Ascending aorta (tissue), 2 donors: Measurements from ENCODE around the gene TNNC2. TPM values are rescaled to one million over a fixed set of nuclear protein-coding genes. Genes with fewer than 3 reads are reported as not detected.

Source experiments
- DNase-seq, 2 donors: peaks; one replicate each; pipeline ENCODE4 v3.0.0-alpha.2; 2019; ENCODE audit warnings: low spot score in 2 of 2
- H3K27ac ChIP-seq, 2 donors: fragments of 200-600 bp; sonication (generic); one replicate each; pipeline ENCODE4 v1.5.1; 2016 to 2017; ENCODE audit warnings: mild to moderate bottlenecking in 1 of 2
- H3K27me3 ChIP-seq: fragments of 200-600 bp; sonication (generic); one replicate; pipeline ENCODE4 v1.5.1; 2017
- H3K36me3 ChIP-seq, 2 donors: fragments of 200-600 bp; sonication (generic); one replicate each; pipeline ENCODE4 v1.5.1; 2016
- H3K4me1 ChIP-seq, 2 donors: fragments of 200-600 bp; sonication (generic); one replicate each; pipeline ENCODE4 v1.5.1; 2016 to 2017; ENCODE audit warnings: mild to moderate bottlenecking in 1 of 2
- H3K4me3 ChIP-seq, 2 donors: fragments of 200-600 bp; sonication (generic); one replicate each; pipeline ENCODE4 v1.5.1; 2016 to 2017; ENCODE audit warnings: mild to moderate bottlenecking in 1 of 2
- H3K9me3 ChIP-seq, 2 donors: fragments of 200-600 bp; sonication (generic); one replicate each; pipeline ENCODE4 v1.5.1; 2016
- CTCF ChIP-seq, 3 experiments: fragments of 200-600 bp in 2 of 3; fragments of 450-650 bp in 1 of 3; sonication (generic) in 2 of 3; IDR thresholded peaks; one replicate each; pipeline ENCODE4 v1.5.1; 2016 to 2019; ENCODE audit warnings: antibody characterized with exemption in 3 of 3, mild to moderate bottlenecking in 1 of 3, moderate library complexity in 1 of 3
- intact Hi-C: fragments of 100-400 bp; cut with DNase I; formaldehyde crosslinking; loops from one replicate; pipeline ENCODE4 v1.15.1; 2023
- total RNA-seq: library from RNA; depleted of rRNA; stranded (reverse); fragments of >200 nt; gene quantifications from one replicate; pipeline ENCODE4 v1.1.0, GENCODE V29; 2016

The TNNC2 gene
- total RNA-seq, 1 donor from 2014 or later, result not detected

DNA sequence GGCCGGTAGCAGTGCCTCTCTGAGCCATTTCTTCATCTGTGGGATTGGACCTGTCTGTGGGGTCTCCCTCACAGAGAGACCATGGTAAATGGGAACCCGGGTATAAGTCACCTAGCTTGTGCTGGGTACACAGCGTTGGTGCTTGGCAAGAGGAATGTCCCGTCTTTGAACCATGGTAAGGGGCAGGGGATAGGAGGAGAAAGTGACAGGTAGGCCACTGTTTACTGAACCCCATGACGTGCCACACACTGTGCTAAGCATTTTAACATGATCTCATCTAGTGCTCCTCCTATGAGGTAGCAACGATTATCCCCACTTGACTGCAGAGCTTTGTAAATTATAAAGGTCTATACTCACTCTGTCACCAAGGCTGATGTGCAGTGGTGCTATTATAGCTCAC is 600 bp upstream of the TNNC2 start:
- DNase-seq, result no peak
- Histone ChIP-seq H3K36me3 (no peaks in the 10 kb centered on the region), H3K4me1 (peaks cover 17 to 45% of the 10 kb centered on the region in 2 donors), H3K27me3 (no peaks in the 10 kb centered on the region), H3K9me3 (no peaks in the 10 kb centered on the region), H3K27ac (peak overlapping the region; percentile 84 to 92), H3K4me3 (no peak overlapping the region)
- intact Hi-C loops, result no loop called here
- no peak for TF ChIP-seq CTCF (IDR thresholded peaks at IDR 0.05)

- TF ChIP-seq CTCF (IDR thresholded peaks at IDR 0.05), result no peak
- H3K4me1 ChIP-seq, result peaks cover 15 to 45% of the 10 kb centered on the region in 2 donors
- H3K27me3 ChIP-seq, result no peaks in the 10 kb centered on the region
- no peaks in the 10 kb centered on the region for H3K9me3 ChIP-seq
- no peaks in the 10 kb centered on the region for H3K36me3 ChIP-seq
- DNase-seq, result peak in 1 of 2 donors; percentile 74
- H3K4me3 ChIP-seq, result no peak overlapping the region
- intact Hi-C loops, result no loop called here
- peak overlapping the region; percentile 84 to 92 for H3K27ac ChIP-seq
These were observed 612 bp downstream of the TNNC2 start for GRCh38 chr20:45826381-45827019.

DNA sequence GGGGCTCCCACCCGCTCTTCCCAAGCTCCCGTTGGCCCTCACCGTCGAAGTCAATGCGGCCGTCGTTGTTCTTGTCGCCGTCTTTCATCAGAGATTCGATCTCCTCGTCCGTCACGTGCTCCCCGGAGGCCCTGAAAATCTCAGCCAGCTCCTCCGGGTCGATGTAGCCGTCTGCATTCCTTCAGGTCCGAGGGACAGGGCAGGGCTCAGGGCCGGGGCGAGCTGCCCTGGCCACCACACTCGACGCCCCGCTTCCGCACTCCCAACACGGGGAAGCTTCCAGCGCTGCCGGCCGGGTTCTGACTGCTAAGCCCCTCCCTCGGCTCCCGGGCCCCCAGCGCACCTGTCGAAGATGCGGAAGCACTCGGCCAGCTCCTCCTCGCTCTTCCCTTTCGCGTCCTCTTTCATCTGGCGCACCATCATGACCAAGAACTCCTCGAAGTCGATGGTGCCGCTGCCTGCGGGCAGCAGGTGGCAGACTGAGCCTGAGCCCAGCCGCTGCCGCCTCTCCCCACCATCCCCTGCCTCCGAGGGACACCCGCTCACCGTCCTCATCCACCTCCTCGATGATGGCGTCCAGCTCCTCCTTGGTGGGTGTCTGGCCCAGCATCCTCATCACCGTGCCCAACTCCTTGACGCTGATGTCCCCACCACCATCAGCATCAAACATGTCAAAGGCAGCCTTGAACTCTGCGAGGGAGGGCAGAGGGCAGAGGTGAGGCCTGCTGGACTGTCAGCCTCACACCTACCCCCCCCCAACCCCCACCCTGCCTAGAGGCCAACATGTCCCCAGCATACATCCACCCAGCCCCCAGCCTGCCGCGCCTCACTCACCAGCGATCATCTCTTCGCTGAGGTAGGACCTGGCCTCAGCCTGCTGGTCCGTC is 2.9 kb downstream of the TNNC2 start:
- Histone ChIP-seq H3K27me3 (no peaks in the 10 kb centered on the region), H3K4me1 (peaks cover 15 to 43% of the 10 kb centered on the region in 2 donors), H3K27ac (peak overlapping the region in 1 of 2 donors; percentile 10), H3K36me3 (no peaks in the 10 kb centered on the region), H3K9me3 (no peaks in the 10 kb centered on the region), H3K4me3 (peak overlapping the region; percentile 15 to 27)
- peak in 1 of 3 experiments; percentile 44 for TF ChIP-seq CTCF (IDR thresholded peaks at IDR 0.05)
- DNase-seq, result no peak
- intact Hi-C loops, result no loop called here

DNA sequence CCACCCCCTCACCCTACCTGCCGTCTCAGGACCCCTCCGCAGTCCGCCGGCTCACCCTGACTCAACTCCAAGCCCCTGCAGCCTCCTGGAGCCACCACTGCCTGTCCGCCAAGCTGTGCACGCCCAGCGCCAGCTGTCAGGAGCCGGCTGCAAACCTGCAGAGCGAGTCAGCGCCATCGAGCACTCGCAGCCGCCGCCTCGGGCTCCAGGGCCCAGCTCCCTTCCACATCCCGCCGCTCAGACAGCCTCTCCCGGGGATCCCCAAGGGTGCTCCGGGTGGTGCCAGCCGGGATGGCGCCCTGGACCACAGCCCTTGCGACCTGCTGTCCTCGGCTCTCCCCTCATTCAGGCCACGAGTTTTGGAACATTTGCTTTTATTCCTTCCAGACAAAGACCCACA is 4.3 kb downstream of the TNNC2 start:
- intact Hi-C loops, result no loop called here
- H3K4me3 ChIP-seq, result peak overlapping the region; percentile 13 to 50
- peaks cover 10 to 38% of the 10 kb centered on the region in 2 donors for H3K4me1 ChIP-seq

DNA sequence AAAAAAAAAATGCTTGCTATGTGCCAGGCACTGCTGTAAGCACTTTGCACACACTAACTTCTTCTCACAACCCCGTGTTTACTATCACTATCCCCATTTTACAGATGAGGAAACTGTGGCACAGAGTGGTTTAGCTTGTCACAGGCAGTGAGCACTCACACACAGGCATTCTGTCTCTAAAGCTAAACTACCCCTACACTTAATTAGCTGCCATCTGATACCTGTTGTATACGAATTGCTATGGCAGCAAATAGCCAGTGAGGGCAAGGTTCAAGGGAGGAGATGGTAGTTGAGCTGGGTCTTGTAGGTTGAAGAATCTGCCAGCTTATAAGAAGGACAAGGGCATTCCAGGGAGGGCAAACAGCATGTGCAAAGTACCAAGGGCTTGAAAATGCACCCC is 5.2 kb downstream of the TNNC2 start:
- H3K4me1 ChIP-seq, result peaks cover 15 to 38% of the 10 kb centered on the region in 2 donors
- TF ChIP-seq CTCF (IDR thresholded peaks at IDR 0.05), result no peak
- H3K9me3 ChIP-seq, result no peaks in the 10 kb centered on the region
- no peak overlapping the region for H3K4me3 ChIP-seq
- H3K27ac ChIP-seq, result peak overlapping the region in 1 of 2 donors; percentile 14
- no peaks in the 10 kb centered on the region for H3K36me3 ChIP-seq
- no peaks in the 10 kb centered on the region for H3K27me3 ChIP-seq
- DNase-seq, result no peak
- intact Hi-C loops, result no loop called here

More for the DNA sequence above, 4.3 kb downstream of the TNNC2 start:
- Histone ChIP-seq H3K27ac (peak overlapping the region; percentile 14 to 41), H3K9me3 (no peaks in the 10 kb centered on the region), H3K27me3 (no peaks in the 10 kb centered on the region), H3K36me3 (no peaks in the 10 kb centered on the region)
- DNase-seq, result no peak
- no peak for TF ChIP-seq CTCF (IDR thresholded peaks at IDR 0.05)
